ENCODE results near the gene CENPM.

CENPM gene

GRCh38 chr22:41904450-41905410, 42.2 kb downstream of the CENPM start:
- Histone ChIP-seq H3K4me2 (ENCODE audit: insufficient read depth, low read length) (no peak overlapping the region), H3K27ac (ENCODE audit: low read length) (no peak overlapping the region), H4K20me1 (ENCODE audit: insufficient read depth, low read length) (peaks cover 53% of the 10 kb centered on the region), H3K4me3 (ENCODE audit: low read depth in 1 of 2, low read length in 2 of 2) (no peak overlapping the region), H3K79me2 (ENCODE audit: insufficient read depth, low read length) (no peaks in the 10 kb centered on the region), H3K27me3 (ENCODE audit: insufficient read depth, low read length, poor library complexity) (no peaks in the 10 kb centered on the region), H3K9ac (ENCODE audit: low read depth, low read length) (no peak overlapping the region), H3K9me3 (ENCODE audit: insufficient read depth, low read length, severe bottlenecking) (no peaks in the 10 kb centered on the region), H3K36me3 (ENCODE audit: insufficient read depth, low read length) (peaks cover 77% of the 10 kb centered on the region), H2AFZ (ENCODE audit: low read depth, low read length) (no peak overlapping the region), H3K4me1 (ENCODE audit: insufficient read depth, low read length) (no peaks in the 10 kb centered on the region)
- ATAC-seq (ENCODE audit: insufficient read depth, low read depth): no peak
- TF ChIP-seq EZH2 (IDR thresholded peaks at IDR 0.05; ENCODE audit: borderline replicate concordance, low read depth, low read length, severe bottlenecking) (no peak), CTCF (IDR thresholded peaks at IDR 0.05; ENCODE audit: borderline replicate concordance, extremely low read depth, low read length, poor library complexity, severe bottlenecking) (no peak)
- no peak for DNase-seq

- H3K9ac ChIP-seq (ENCODE audit: low read depth, low read length): no peak overlapping the region
- H2AFZ ChIP-seq (ENCODE audit: low read depth, low read length): no peak overlapping the region
- H3K9me3 ChIP-seq (ENCODE audit: insufficient read depth, low read length, severe bottlenecking): no peaks in the 10 kb centered on the region
- H3K27ac ChIP-seq (ENCODE audit: low read length): no peak overlapping the region; the same call in 1 of the 2 replicates
- no peaks in the 10 kb centered on the region for H3K4me1 ChIP-seq (ENCODE audit: insufficient read depth, low read length)
- no peak for DNase-seq
- H3K79me2 ChIP-seq (ENCODE audit: insufficient read depth, low read length): no peaks in the 10 kb centered on the region
- H3K27me3 ChIP-seq (ENCODE audit: insufficient read depth, low read length, poor library complexity): no peaks in the 10 kb centered on the region
- no peak for ATAC-seq (ENCODE audit: insufficient read depth, low read depth)
- peaks cover 50% of the 10 kb centered on the region for H4K20me1 ChIP-seq (ENCODE audit: insufficient read depth, low read length)
- H3K4me2 ChIP-seq (ENCODE audit: insufficient read depth, low read length): no peak overlapping the region
- TF ChIP-seq CTCF (IDR thresholded peaks at IDR 0.05; ENCODE audit: borderline replicate concordance, extremely low read depth, low read length, poor library complexity, severe bottlenecking): no peak
- no peak for TF ChIP-seq EZH2 (IDR thresholded peaks at IDR 0.05; ENCODE audit: borderline replicate concordance, low read depth, low read length, severe bottlenecking)
- H3K4me3 ChIP-seq (ENCODE audit: low read depth in 1 of 2, low read length in 2 of 2): no peak overlapping the region
- H3K36me3 ChIP-seq (ENCODE audit: insufficient read depth, low read length): peaks cover 93% of the 10 kb centered on the region
These were observed 44.0 kb downstream of the CENPM start for GRCh38 chr22:41902932-41903421.

GRCh38 chr22:41902016-41902415, 44.9 kb downstream of the CENPM start:
- Histone ChIP-seq H3K27ac (ENCODE audit: low read length) (no peak overlapping the region), H4K20me1 (ENCODE audit: insufficient read depth, low read length) (peaks cover 49% of the 10 kb centered on the region), H3K27me3 (ENCODE audit: insufficient read depth, low read length, poor library complexity) (no peaks in the 10 kb centered on the region), H3K4me2 (ENCODE audit: insufficient read depth, low read length) (no peak overlapping the region), H3K79me2 (ENCODE audit: insufficient read depth, low read length) (no peaks in the 10 kb centered on the region), H3K36me3 (ENCODE audit: insufficient read depth, low read length) (peaks cover 94% of the 10 kb centered on the region), H3K9me3 (ENCODE audit: insufficient read depth, low read length, severe bottlenecking) (no peaks in the 10 kb centered on the region), H2AFZ (ENCODE audit: low read depth, low read length) (no peak overlapping the region), H3K4me1 (ENCODE audit: insufficient read depth, low read length) (no peaks in the 10 kb centered on the region), H3K4me3 (ENCODE audit: low read depth in 1 of 2, low read length in 2 of 2) (no peak overlapping the region), H3K9ac (ENCODE audit: low read depth, low read length) (no peak overlapping the region)
- ATAC-seq (ENCODE audit: insufficient read depth, low read depth) (no peak), DNase-seq (no peak)
- no peak for TF ChIP-seq EZH2 (IDR thresholded peaks at IDR 0.05; ENCODE audit: borderline replicate concordance, low read depth, low read length, severe bottlenecking)
- no peak for TF ChIP-seq CTCF (IDR thresholded peaks at IDR 0.05; ENCODE audit: borderline replicate concordance, extremely low read depth, low read length, poor library complexity, severe bottlenecking)
